Measurements from ENCODE around the gene PRKCH.

DNA sequence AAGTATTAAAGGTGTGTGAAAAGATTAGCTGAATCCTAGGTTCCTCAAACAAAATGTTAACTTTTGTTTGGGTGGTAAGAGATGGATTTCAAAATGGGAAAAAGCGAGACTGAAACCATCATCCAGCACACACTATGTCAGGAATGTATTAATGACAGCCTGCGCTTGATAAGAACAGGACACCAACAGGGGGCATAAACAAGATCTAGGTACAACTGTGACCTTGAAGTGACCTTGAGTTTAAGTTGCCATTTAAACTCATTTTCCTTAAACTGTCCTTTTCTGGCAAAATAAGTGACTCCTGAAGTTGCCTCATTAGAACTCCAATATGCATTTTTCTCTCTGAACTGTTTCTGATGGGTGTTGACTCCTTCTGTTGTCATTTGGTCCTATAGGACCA lies 17.1 kb downstream of the PRKCH start:
- TF ChIP-seq CTCF (CRISPR knock-in tag; IDR thresholded peaks at IDR 0.05) (no peak), EZH2 (conservative IDR thresholded peaks at IDR 0.05; ENCODE audit: low read depth, low read length) (no peak), RAD21 (CRISPR knock-in tag; IDR thresholded peaks at IDR 0.05) (no peak), POLR2AphosphoS5 (IDR thresholded peaks at IDR 0.05; ENCODE audit: low read depth, low read length) (no peak), RBM39 (IDR thresholded peaks at IDR 0.05; ENCODE audit: low read depth, low read length, poor library complexity, severe bottlenecking) (no peak)
